HG03139 (cell line): ENCODE data around the gene DHRS4L2.
"Not testable (repeated sequence)": the region's sequence is repeated elsewhere in the genome, so short reads cannot be mapped to it uniquely, and the experiment has no call there.

Experiments used
- ATAC-seq: cut with Tn5 transposase; IDR thresholded peaks from one replicate; pipeline ENCODE4 v1.9.1; 2021; ENCODE audit not compliant: unreplicated experiment

Gene DHRS4L2

GRCh38 chr14:24013654-24014514 is 25.2 kb downstream of the DHRS4L2 start:
- ATAC-seq = no peak

- not testable (repeated sequence) for ATAC-seq
These were observed 27.0 kb downstream of the DHRS4L2 start for GRCh38 chr14:24015745-24016144.

- not testable (repeated sequence) for ATAC-seq
These were observed 30.2 kb downstream of the DHRS4L2 start for GRCh38 chr14:24018978-24019377.

GRCh38 chr14:24019944-24020343 is 31.2 kb downstream of the DHRS4L2 start:
- not testable (repeated sequence) for ATAC-seq

GRCh38 chr14:24020520-24020919 is 31.8 kb downstream of the DHRS4L2 start:
- not testable (repeated sequence) for ATAC-seq

- ATAC-seq = not testable (repeated sequence)
These were observed 36.2 kb downstream of the DHRS4L2 start for GRCh38 chr14:24024939-24025418.

GRCh38 chr14:24029687-24030086 is 41.0 kb downstream of the DHRS4L2 start:
- ATAC-seq = not testable (repeated sequence)

GRCh38 chr14:24031331-24031730 is 42.6 kb downstream of the DHRS4L2 start:
- ATAC-seq = not testable (repeated sequence)

- ATAC-seq = no peak
These were observed 44.1 kb downstream of the DHRS4L2 start for GRCh38 chr14:24032727-24033418.

- not testable (repeated sequence) for ATAC-seq
These were observed 47.0 kb downstream of the DHRS4L2 start for GRCh38 chr14:24035769-24036168.

GRCh38 chr14:24036169-24036962 is 47.6 kb downstream of the DHRS4L2 start:
- peak; percentile 57 for ATAC-seq

- ATAC-seq = not testable (repeated sequence)
These were observed 48.4 kb downstream of the DHRS4L2 start for GRCh38 chr14:24036963-24037657.

GRCh38 chr14:24037658-24038037 is 48.9 kb downstream of the DHRS4L2 start:
- no peak for ATAC-seq

GRCh38 chr14:24038686-24039085 is 50.0 kb downstream of the DHRS4L2 start:
- no peak for ATAC-seq

GRCh38 chr14:24040692-24041091 is 52.0 kb downstream of the DHRS4L2 start:
- ATAC-seq = no peak

GRCh38 chr14:24042746-24043145 is 54.0 kb downstream of the DHRS4L2 start:
- no peak for ATAC-seq

- ATAC-seq = not testable (repeated sequence)
These were observed 60.3 kb downstream of the DHRS4L2 start for GRCh38 chr14:24049002-24049401.

GRCh38 chr14:24050753-24051152 is 62.0 kb downstream of the DHRS4L2 start:
- not testable (repeated sequence) for ATAC-seq

GRCh38 chr14:24051176-24051788 is 62.6 kb downstream of the DHRS4L2 start:
- ATAC-seq = peak; percentile 13
